G401 (cell line): ENCODE measurements around the gene FOXQ1. TPM values are rescaled to one million over a fixed set of nuclear protein-coding genes. Genes with fewer than 3 reads are reported as not detected.
A peak's percentile ranks its signal among the peaks of the same experiment; 100 is the strongest.
"Not testable (repeated sequence)": the region's sequence is repeated elsewhere in the genome, so short reads cannot be mapped to it uniquely, and the experiment has no call there.

Source experiments
- DNase-seq: peaks from one replicate; pipeline ENCODE4 v3.0.0-alpha.2; 2015; ENCODE audit warnings: low spot score
- in situ Hi-C: cut with HindIII; loops from 2 replicates; pipeline ENCODE4 v1.10.0; 2016; ENCODE audit warnings: low sequenced_read_pairs, mixed read lengths
- total RNA-seq: library from RNA; depleted of rRNA; stranded (reverse); fragments of >200 nt; shearing (Covaris generic); gene quantifications from 2 replicates; pipeline ENCODE4 v1.2.3, GENCODE V29; 2014

The FOXQ1 gene
- total RNA-seq, 1 experiment from 2014 or later, result not detected

- no peak for DNase-seq
- in situ Hi-C loops, result no loop called here
These were observed 4.6 kb downstream of the FOXQ1 start for GRCh38 chr6:1316489-1316971.

DNA sequence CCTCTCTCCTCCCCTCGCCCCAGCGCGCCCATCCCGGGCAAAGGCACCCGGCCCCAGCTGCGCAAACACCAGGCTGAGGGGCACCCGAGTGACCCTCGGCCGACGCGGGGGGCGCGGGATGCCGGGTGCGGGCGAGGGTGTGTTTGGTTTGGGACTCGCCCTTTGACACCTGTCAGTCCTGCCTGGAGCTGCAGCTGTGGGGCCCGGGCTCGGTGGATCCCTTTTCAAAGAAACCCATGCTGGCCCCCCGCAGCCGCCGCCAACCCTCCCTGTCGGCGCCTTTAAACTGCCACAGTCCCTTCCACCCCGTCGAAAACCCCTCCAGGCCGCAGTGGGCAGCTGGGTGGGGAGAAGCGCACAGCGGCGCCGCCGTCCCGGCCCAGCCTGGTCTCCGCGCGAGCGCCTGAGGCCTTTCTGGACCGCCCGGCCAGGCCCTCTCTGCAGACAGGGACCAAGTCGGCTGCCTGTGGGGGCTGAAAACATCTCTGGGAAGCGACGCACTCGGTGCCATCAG lies 5.5 kb downstream of the FOXQ1 start:
- no peak for DNase-seq
- in situ Hi-C loops, result no loop called here

GRCh38 chr6:1318036-1318435 lies 6.1 kb downstream of the FOXQ1 start:
- in situ Hi-C loops, result no loop called here
- no peak for DNase-seq

- DNase-seq, in situ Hi-C loops: not testable (repeated sequence)
These were observed 6.7 kb downstream of the FOXQ1 start for GRCh38 chr6:1318584-1318983.

DNA sequence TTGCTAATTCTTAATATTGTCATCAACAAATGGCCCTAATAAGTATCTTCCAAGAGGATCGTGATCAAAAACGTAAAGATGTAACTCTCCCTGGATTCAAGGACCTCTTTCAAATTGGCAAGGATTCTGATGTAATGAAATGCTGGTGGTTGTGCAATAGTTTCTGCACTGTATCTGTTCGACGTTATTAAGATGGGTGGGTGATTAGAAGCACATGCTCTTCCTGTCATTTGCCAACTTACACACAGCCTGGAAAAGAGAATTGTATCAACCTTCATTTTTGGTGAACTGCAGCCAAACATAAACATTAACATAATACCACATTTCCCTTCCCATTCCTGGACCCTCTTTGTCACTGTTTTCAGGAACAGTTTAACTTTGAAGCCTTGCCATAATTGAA lies 9.8 kb downstream of the FOXQ1 start:
- no peak for DNase-seq
- in situ Hi-C loops, result no loop called here

GRCh38 chr6:1322156-1322555 lies 10.3 kb downstream of the FOXQ1 start:
- in situ Hi-C loops, result no loop called here

GRCh38 chr6:1322696-1323219 lies 10.9 kb downstream of the FOXQ1 start:
- no peak for DNase-seq
- in situ Hi-C loops, result no loop called here

More at GRCh38 chr6:1322156-1322555, 10.3 kb downstream of the FOXQ1 start:
- DNase-seq, result no peak

DNA sequence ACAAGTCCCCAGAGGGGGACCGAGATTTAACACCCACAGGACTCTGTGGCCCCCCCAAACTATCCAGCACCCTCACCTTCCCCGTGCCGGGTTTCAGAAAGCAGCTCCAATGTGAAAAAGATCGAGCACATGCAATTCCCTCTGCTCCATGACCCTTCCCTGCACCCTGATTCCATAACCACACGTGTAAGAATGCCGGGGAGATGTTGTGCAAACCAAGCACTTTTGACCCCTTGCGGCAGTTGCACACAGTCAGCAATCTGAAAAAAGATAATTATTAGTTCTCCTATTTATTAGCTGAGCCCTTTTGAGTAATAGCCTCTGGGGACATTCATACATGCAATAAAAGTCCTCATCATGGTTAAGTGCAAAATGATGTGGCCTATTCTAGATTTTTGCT lies 13.0 kb downstream of the FOXQ1 start:
- in situ Hi-C loops, result no loop called here
- DNase-seq, result no peak

- DNase-seq, result no peak
- in situ Hi-C loops, result no loop called here
These were observed 13.8 kb downstream of the FOXQ1 start for GRCh38 chr6:1325461-1326309.

DNA sequence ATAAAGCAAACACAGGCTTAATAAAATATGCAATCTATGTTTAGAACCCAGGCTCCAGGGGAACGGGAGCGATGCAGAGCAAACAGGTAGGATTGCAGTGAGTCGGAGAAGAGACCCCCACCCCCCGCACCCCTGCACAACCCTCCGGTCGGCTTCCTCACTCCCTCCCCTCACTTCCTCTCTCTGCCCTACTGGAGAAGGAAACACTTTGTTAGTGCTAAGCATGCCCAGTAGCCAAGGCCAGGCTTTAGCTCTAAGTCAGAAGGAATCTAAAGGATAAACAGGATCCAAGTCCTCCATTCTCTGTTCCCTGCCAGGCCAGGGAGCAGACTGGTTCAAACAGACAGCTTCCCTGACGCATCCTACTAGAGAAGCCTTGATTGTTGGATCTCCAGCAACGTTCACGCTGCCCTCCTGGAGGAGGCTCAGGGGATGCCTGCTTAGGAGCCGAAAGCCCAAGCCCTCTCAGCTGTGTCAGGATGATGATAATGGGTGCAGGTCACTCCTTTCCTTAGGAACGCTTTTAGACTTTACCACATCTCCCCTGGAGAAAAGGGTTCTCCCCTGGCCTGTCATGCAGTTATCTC lies 14.7 kb downstream of the FOXQ1 start:
- in situ Hi-C loops, result no loop called here
- DNase-seq, result no peak

DNA sequence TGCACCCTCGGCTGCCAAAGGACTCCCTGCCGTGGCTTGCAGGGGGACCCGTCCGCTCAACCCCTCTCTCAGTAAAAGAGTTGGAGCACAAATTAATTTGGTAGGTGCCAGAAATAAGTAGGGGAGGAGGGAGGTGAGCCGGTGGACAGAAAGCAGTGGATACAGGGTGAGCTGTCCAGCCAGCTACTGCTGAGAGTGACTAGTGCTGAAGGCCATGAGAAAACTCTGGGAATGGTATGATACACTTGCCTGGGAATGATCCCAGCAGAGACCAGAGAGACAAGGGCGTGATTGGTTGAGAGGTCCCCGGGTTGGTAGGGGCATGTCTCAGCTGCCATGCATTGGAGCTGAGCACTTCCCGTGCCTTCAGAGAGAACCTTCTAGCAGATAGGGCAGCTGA lies 15.7 kb downstream of the FOXQ1 start:
- no peak for DNase-seq
- in situ Hi-C loops, result no loop called here

GRCh38 chr6:1328129-1328800 lies 16.4 kb downstream of the FOXQ1 start:
- no peak for DNase-seq
- in situ Hi-C loops, result no loop called here

GRCh38 chr6:1329708-1330107 lies 17.8 kb downstream of the FOXQ1 start:
- in situ Hi-C loops, result no loop called here
- DNase-seq, result no peak

DNA sequence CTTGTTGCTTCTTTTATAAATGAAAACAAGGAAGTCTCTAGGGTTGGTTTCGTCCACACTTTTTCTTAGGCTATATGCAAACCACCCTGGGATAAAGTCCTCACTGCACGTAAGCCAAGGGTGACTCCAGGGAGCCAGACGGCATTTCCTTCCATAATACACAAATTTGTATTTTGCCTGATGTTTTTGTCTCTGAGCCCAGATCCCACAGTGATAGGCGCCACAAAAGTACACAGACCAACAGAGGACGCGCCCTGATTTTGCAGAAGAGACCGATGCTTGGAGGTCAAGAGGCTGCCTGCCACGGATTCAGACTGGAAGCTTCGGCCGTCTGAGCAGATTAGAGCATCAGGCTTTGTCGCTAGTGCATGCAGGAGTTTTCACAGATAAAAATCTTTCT lies 22.8 kb downstream of the FOXQ1 start:
- in situ Hi-C loops, result no loop called here
- no peak for DNase-seq

DNA sequence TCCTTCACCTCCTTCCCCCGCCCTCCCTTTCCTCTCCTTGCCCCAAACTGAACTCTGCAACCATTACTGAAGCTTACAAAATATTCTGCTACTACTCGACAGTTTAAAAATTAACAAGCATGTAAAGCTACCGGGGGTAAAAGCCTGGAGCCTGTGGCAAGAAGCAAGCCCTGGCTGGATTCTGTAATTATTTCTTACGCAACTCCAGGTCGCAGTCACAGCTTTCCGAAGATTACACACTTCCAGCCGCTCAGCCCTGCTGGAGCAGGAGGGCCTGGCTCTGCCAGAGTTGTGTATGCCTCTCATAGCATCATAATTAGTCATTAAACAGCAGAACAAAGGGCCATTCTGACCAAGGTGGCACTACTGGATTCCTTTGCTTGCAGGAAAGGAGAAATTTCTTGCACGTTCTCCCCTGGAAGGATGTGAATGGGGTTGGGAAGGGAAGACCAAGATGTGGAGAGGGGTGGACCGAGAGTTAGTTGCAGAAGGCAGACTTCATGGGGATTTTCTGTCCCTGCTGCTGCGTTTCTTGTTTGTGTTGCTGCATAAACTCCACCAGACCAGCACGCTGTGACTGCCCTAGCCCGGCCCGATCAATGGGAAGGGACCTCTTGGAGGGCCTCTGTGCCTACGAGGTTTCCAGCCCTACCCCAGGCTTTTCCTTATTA lies 23.6 kb downstream of the FOXQ1 start:
- in situ Hi-C loops, result no loop called here
- no peak for DNase-seq

DNA sequence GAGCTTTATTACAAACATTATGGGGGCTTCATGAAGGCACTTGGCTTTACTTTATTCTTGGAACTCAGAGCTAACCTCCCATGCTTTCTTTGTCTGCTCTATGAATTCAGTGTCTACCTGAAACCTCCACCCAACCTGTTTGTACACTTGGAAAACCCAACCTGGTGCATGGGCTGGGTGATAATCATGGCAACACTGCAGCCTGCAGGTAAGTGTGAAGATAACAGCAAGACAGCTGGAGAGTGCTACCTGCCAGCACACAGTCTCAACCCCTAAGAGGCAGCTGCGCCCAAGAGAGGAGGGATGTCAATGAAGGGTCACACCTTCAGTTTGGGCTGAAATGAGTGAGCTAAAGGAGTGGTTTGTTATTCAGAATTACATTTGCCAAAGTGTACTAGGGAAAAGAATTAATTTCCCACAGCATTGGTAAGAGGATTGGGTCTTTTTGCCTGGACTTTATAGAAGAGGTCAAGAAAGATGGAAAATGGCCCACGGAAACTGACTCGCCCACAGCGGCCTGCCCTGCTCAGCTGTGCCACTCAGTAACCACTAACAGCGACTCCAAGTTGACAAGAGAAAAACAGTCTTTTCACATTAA lies 24.4 kb downstream of the FOXQ1 start:
- peak; percentile 30 for DNase-seq
- in situ Hi-C loops, result no loop called here

GRCh38 chr6:1337791-1338190 lies 25.9 kb downstream of the FOXQ1 start:
- in situ Hi-C loops, result no loop called here
- no peak for DNase-seq

- in situ Hi-C loops, result no loop called here
These were observed 34.2 kb downstream of the FOXQ1 start for GRCh38 chr6:1346101-1346500.

DNA sequence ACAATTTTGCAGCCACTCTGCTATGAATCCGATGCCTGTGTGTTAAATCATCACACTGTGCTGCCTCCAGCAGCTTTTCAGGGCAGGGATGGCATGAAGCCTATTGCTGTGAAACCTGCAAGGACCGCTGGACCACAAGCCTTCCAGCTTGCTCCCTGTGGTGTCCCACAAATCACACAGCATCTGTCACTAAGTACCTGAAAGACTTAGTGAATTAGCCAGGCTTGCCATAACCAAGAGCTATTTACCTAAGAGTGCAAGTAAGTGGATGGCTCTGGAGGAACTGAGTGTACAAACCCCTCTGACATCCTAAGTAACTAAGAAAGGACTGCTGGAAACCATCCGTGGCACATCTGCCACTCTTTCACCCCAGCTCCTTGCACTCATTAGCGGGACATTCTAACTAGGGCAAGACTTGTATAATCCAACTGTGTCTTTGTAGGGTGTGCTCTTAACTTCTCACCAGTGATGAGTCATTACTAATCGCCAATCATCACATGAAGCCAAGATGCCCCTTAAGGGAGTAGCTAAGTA lies 34.7 kb downstream of the FOXQ1 start:
- DNase-seq, result no peak
- in situ Hi-C loops, result no loop called here

More at GRCh38 chr6:1346101-1346500, 34.2 kb downstream of the FOXQ1 start:
- no peak for DNase-seq
